ENCODE data around the gene SYS1. TPM values are rescaled to one million over a fixed set of nuclear protein-coding genes. Genes with fewer than 3 reads are reported as not detected.

The SYS1 gene
- polyA plus RNA-seq, 1 of the 3 experiments (the other 2 are of a cell fraction), result 26.5 TPM

DNA sequence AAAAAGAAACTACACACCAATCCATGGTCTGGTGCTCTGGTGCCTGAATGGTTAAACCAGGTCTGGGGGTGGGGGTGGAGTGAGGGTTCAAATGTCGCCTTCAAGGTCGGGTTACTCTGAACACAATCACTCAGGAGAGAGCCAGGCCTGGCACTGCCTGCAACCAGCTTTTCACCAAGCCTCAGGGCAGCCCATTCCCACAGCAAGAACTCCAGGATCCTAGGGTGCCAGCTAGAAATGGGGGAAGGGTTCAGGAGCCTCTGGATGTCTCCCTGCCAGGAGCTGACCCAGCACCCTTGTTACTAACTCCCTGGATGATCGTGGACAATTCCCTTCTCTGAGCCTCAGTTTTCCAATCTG is 21.4 kb upstream of the SYS1 start:
- peak overlapping the region; percentile 90 to 96 for H3K27ac ChIP-seq (ENCODE audit: low read depth in 2 of 2, low read length in 1 of 2)
- WGBS (ENCODE audit: low lambda C conversion rate), result 31% methylated on average over 3 of the region's 3 CpGs
- peaks cover 11% of the 10 kb centered on the region; the same call in 1 of the 2 replicates for H4K20me1 ChIP-seq (ENCODE audit: insufficient read depth)
- peaks cover 73 to 74% of the 10 kb centered on the region in 2 experiments for H3K4me1 ChIP-seq (ENCODE audit: control insufficient read depth in 1 of 2, insufficient read depth in 2 of 2, low read depth in 1 of 2, low read length in 1 of 2)
- H3F3A ChIP-seq (replicated peaks; ENCODE audit: insufficient read depth), result peaks cover 29% of the 10 kb centered on the region
- ChIA-PET CTCF (interaction anchor here (0.8 to 4.3 kb wide), 9 partner anchors 15 to 129 kb away, joined by 3 to 31 read pairs (median 6); partner anchors contain the start of gene SYS1), POLR2A (interaction anchor here (0.8 to 1.9 kb wide), 4 partner anchors 21 to 492 kb away, joined by 3 to 14 read pairs (median 4); partner anchors contain the start of genes SNX21 and SYS1)
- no peak for TF ChIP-seq FOXJ3 (CRISPR knock-in tag; IDR thresholded peaks at IDR 0.05)
- peak overlapping the region; percentile 61; the same call in 1 of the 2 replicates for H3K9ac ChIP-seq
- H3K9me2 ChIP-seq, result no peaks in the 10 kb centered on the region
- no peak overlapping the region for H2AFZ ChIP-seq (ENCODE audit: low read depth)
- H3K27me3 ChIP-seq (ENCODE audit: insufficient read depth), result no peaks in the 10 kb centered on the region
- H3K36me3 ChIP-seq (replicated peaks in 1 of 2; ENCODE audit: control insufficient read depth in 1 of 2, insufficient read depth in 2 of 2, low read length in 1 of 2), result peaks cover 4 to 7% of the 10 kb centered on the region in 2 experiments
- H3K9me3 ChIP-seq, result no peaks in the 10 kb centered on the region
- peaks cover 85% of the 10 kb centered on the region for H3K79me2 ChIP-seq (ENCODE audit: insufficient read depth)
- H3K4me3 ChIP-seq (ENCODE audit: low read depth in 2 of 2, low read length in 1 of 2), result peak overlapping the region; percentile 27 to 31
- peak overlapping the region; percentile 96 for H3K4me2 ChIP-seq
- DNase-seq, result no peak

GRCh38 chr20:45341939-45342854 is 20.8 kb upstream of the SYS1 start:
- Histone ChIP-seq H3K36me3 (replicated peaks in 1 of 2; ENCODE audit: control insufficient read depth in 1 of 2, insufficient read depth in 2 of 2, low read length in 1 of 2) (peaks cover 4 to 7% of the 10 kb centered on the region in 2 experiments), H3K4me2 (peak overlapping the region; percentile 96), H3K27ac (ENCODE audit: low read depth in 2 of 2, low read length in 1 of 2) (peak overlapping the region; percentile 90 to 96), H3K27me3 (ENCODE audit: insufficient read depth) (no peaks in the 10 kb centered on the region), H3K9me2 (no peaks in the 10 kb centered on the region), H3K9ac (peak overlapping the region; percentile 61; the same call in 1 of the 2 replicates), H3K9me3 (no peaks in the 10 kb centered on the region), H3K4me3 (ENCODE audit: low read depth in 2 of 2, low read length in 1 of 2) (peak overlapping the region; percentile 27 to 31), H4K20me1 (ENCODE audit: insufficient read depth) (peaks cover 11% of the 10 kb centered on the region; the same call in 1 of the 2 replicates), H3F3A (replicated peaks; ENCODE audit: insufficient read depth) (peaks cover 24% of the 10 kb centered on the region), H3K4me1 (ENCODE audit: control insufficient read depth in 1 of 2, insufficient read depth in 2 of 2, low read depth in 1 of 2, low read length in 1 of 2) (peaks cover 72 to 74% of the 10 kb centered on the region in 2 experiments), H3K79me2 (ENCODE audit: insufficient read depth) (peaks cover 91% of the 10 kb centered on the region), H2AFZ (ENCODE audit: low read depth) (no peak overlapping the region)
- peak; percentile 79 for DNase-seq
- WGBS (ENCODE audit: low lambda C conversion rate), result 11% methylated on average over 14 of the region's 16 CpGs
- CTCF ChIA-PET, result interaction anchor here (1.0 to 4.3 kb wide), 9 partner anchors 15 to 129 kb away, joined by 3 to 31 read pairs (median 6); partner anchors contain the start of gene SYS1
- POLR2A ChIA-PET, result interaction anchor here (0.8 to 1.9 kb wide), 5 partner anchors 20 to 491 kb away, joined by 3 to 14 read pairs (median 3); partner anchors contain the start of genes SNX21 and SYS1
- TF ChIP-seq GABPA (IDR thresholded peaks at IDR 0.05; ENCODE audit: low read depth), result no peak
- TF ChIP-seq FOSL2 (IDR thresholded peaks at IDR 0.05; ENCODE audit: borderline replicate concordance, low read depth), result no peak
- TF ChIP-seq FOXJ3 (CRISPR knock-in tag; IDR thresholded peaks at IDR 0.05), result peak; percentile 80
- TF ChIP-seq ELF1 (IDR thresholded peaks at IDR 0.05), result no peak
- peak; percentile 68; the same call in 1 of the 2 replicates for TF ChIP-seq USF1 (IDR thresholded peaks at IDR 0.05; ENCODE audit: borderline replicate concordance, low read depth)
- TF ChIP-seq, protein P1, sequence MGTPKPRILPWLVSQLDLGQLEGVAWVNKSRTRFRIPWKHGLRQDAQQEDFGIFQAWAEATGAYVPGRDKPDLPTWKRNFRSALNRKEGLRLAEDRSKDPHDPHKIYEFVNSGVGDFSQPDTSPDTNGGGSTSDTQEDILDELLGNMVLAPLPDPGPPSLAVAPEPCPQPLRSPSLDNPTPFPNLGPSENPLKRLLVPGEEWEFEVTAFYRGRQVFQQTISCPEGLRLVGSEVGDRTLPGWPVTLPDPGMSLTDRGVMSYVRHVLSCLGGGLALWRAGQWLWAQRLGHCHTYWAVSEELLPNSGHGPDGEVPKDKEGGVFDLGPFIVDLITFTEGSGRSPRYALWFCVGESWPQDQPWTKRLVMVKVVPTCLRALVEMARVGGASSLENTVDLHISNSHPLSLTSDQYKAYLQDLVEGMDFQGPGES (IDR thresholded peaks at IDR 0.05; ENCODE audit: low read depth, low read length), result no peak
- TF ChIP-seq CTCF (IDR thresholded peaks at IDR 0.05), result no peak
- no peak; the same call in 1 of the 2 replicates for TF ChIP-seq TCF12 (IDR thresholded peaks at IDR 0.05)
- no peak for TF ChIP-seq MEF2A (IDR thresholded peaks at IDR 0.05; ENCODE audit: borderline replicate concordance, low read depth)
- TF ChIP-seq YY1 (IDR thresholded peaks at IDR 0.05; ENCODE audit: low read depth), result no peak
- TF ChIP-seq FOXM1 (IDR thresholded peaks at IDR 0.05; ENCODE audit: low read depth), result no peak
- no peak for TF ChIP-seq SMC3 (IDR thresholded peaks at IDR 0.05; ENCODE audit: low read depth, low read length)
- no peak for TF ChIP-seq CHD2 (IDR thresholded peaks at IDR 0.05; ENCODE audit: low read length, partially characterized antibody)
- no peak for TF ChIP-seq POLR2AphosphoS5 (IDR thresholded peaks at IDR 0.05; ENCODE audit: low read depth, low read length)
- 0 out of 2 replicates have a peak, but pooled peaks have one; percentile 22 for TF ChIP-seq MAX (IDR thresholded peaks at IDR 0.05; ENCODE audit: low read depth)
- TF ChIP-seq, protein P2, sequence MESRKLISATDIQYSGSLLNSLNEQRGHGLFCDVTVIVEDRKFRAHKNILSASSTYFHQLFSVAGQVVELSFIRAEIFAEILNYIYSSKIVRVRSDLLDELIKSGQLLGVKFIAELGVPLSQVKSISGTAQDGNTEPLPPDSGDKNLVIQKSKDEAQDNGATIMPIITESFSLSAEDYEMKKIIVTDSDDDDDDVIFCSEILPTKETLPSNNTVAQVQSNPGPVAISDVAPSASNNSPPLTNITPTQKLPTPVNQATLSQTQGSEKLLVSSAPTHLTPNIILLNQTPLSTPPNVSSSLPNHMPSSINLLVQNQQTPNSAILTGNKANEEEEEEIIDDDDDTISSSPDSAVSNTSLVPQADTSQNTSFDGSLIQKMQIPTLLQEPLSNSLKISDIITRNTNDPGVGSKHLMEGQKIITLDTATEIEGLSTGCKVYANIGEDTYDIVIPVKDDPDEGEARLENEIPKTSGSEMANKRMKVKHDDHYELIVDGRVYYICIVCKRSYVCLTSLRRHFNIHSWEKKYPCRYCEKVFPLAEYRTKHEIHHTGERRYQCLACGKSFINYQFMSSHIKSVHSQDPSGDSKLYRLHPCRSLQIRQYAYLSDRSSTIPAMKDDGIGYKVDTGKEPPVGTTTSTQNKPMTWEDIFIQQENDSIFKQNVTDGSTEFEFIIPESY (IDR thresholded peaks at IDR 0.05; ENCODE audit: borderline replicate concordance, low read depth), result no peak
- TF ChIP-seq RAD21 (IDR thresholded peaks at IDR 0.05; ENCODE audit: low read length), result no peak
- peak in 1 of 2 experiments; percentile 45; a peak in 1 of 4 replicates for TF ChIP-seq EP300 (IDR thresholded peaks at IDR 0.05; ENCODE audit: borderline replicate concordance in 1 of 2, low read depth in 1 of 2, low read length in 1 of 2)
- peak; percentile 93 for TF ChIP-seq GATA2 (CRISPR knock-in tag; IDR thresholded peaks at IDR 0.05)
